Retina (tissue), 1 donor: ENCODE measurements around the gene DYRK4.
"Not testable (repeated sequence)": the region's sequence is repeated elsewhere in the genome, so short reads cannot be mapped to it uniquely, and the experiment has no call there.

Experiments
- DNase-seq: peaks from one replicate; pipeline ENCODE4 v3.0.0-alpha.2; 2016

DYRK4 gene

GRCh38 chr12:4562034-4562657 lies at the start of gene DYRK4:
Gene DYRK4 (plus strand): TSS chr12:4562208. CDS start chr12:4562246, 38 bp downstream.
- peak; percentile 95 for DNase-seq

- no peak for DNase-seq
Observed at GRCh38 chr12:4518106-4518728, 43.8 kb upstream of the DYRK4 start.

- not testable (repeated sequence) for DNase-seq
Observed at GRCh38 chr12:4523443-4523842, 38.6 kb upstream of the DYRK4 start.

GRCh38 chr12:4526923-4527546 lies 35.0 kb upstream of the DYRK4 start:
- no peak for DNase-seq

- DNase-seq, result no peak
Observed at GRCh38 chr12:4530160-4530559, 31.8 kb upstream of the DYRK4 start.

GRCh38 chr12:4530982-4531586 lies 30.9 kb upstream of the DYRK4 start:
- DNase-seq, result no peak

- no peak for DNase-seq
Observed at GRCh38 chr12:4535092-4535491, 26.9 kb upstream of the DYRK4 start.

GRCh38 chr12:4535871-4536270 lies 26.1 kb upstream of the DYRK4 start:
- no peak for DNase-seq

- DNase-seq, result peak; percentile 99
Observed at GRCh38 chr12:4538207-4539160, 23.5 kb upstream of the DYRK4 start, which contains the start of gene RAD51AP1. Gene RAD51AP1 (plus strand): TSS chr12:4538890. CDS start chr12:4538940, 50 bp downstream.

- no peak for DNase-seq
Observed at GRCh38 chr12:4539167-4539870, 22.7 kb upstream of the DYRK4 start.

GRCh38 chr12:4540170-4540569 lies 21.8 kb upstream of the DYRK4 start:
- no peak for DNase-seq

- no peak for DNase-seq
Observed at GRCh38 chr12:4540638-4541037, 21.4 kb upstream of the DYRK4 start.

GRCh38 chr12:4545195-4545594 lies 16.8 kb upstream of the DYRK4 start:
- DNase-seq, result no peak

GRCh38 chr12:4552191-4552590 lies 9.8 kb upstream of the DYRK4 start:
- no peak for DNase-seq

GRCh38 chr12:4553943-4554342 lies 8.1 kb upstream of the DYRK4 start:
- no peak for DNase-seq

GRCh38 chr12:4555804-4556203 lies 6.2 kb upstream of the DYRK4 start:
- no peak for DNase-seq

GRCh38 chr12:4556735-4557530 lies 5.1 kb upstream of the DYRK4 start:
- no peak for DNase-seq

GRCh38 chr12:4557586-4557985 lies 4.4 kb upstream of the DYRK4 start:
- DNase-seq, result no peak

GRCh38 chr12:4558171-4558570 lies 3.8 kb upstream of the DYRK4 start:
- DNase-seq, result no peak

GRCh38 chr12:4563336-4563735 lies 1.3 kb downstream of the DYRK4 start:
- no peak for DNase-seq

GRCh38 chr12:4564818-4565217 lies 2.8 kb downstream of the DYRK4 start:
- DNase-seq, result no peak
